HepG2 (cell line): Measurements from ENCODE around the gene CFAP90. TPM values are rescaled to one million over a fixed set of nuclear protein-coding genes. Genes with fewer than 3 reads are reported as not detected.

Experiments
- JARID2 ChIP-seq: sonication (generic); formaldehyde crosslinking; IDR thresholded peaks from 2 replicates; pipeline ENCODE4 v1.8.1; 2023; ENCODE audit warnings: missing genetic modification reagents, inconsistent platforms; ENCODE audit not compliant: insufficient replicate concordance
- MBNL3 ChIP-seq: fragments of 250-450 bp; sonication (Bioruptor Pico); conservative IDR thresholded peaks from 2 replicates; pipeline ENCODE4 v1.8.0; 2022; ENCODE audit warnings: mild to moderate bottlenecking, inconsistent platforms
- RBAK ChIP-seq: sonication (generic); formaldehyde crosslinking; IDR thresholded peaks from 2 replicates; pipeline ENCODE4 v1.5.1; 2020; ENCODE audit warnings: mild to moderate bottlenecking, missing genetic modification reagents
- XBP1 ChIP-seq: sonication (generic); formaldehyde crosslinking; IDR thresholded peaks from 2 replicates; pipeline ENCODE4 v1.5.0; 2020; ENCODE audit warnings: missing genetic modification reagents
- ZFP36L2 ChIP-seq: sonication (generic); formaldehyde crosslinking; IDR thresholded peaks from 2 replicates; pipeline ENCODE4 v1.4.0; 2020; ENCODE audit warnings: missing genetic modification reagents
- ZNF20 ChIP-seq: sonication (generic); formaldehyde crosslinking; IDR thresholded peaks from 2 replicates; pipeline ENCODE4 v1.4.0; 2020; ENCODE audit warnings: mild to moderate bottlenecking, moderate library complexity, missing genetic modification reagents
- ZNF331 ChIP-seq: sonication (generic); formaldehyde crosslinking; IDR thresholded peaks from 2 replicates; pipeline ENCODE4 v1.4.0; 2020; ENCODE audit warnings: missing genetic modification reagents
- polyA plus RNA-seq, 8 experiments: library from polyadenylated mRNA; depleted of rRNA in 3 of 8; stranded (reverse) in 7 of 8; unstranded in 1 of 8; fragments of >200 nt; fragmentation: Illumina TruSeq in 4 of 8; extraction: Trizol in 4 of 8; gene quantifications; 2 replicates each; pipeline versions ENCODE4 v1.2.1 to v1.2.3, GENCODE V29; 2011 to 2016; ENCODE audit warnings: low read depth in 4 of 8, missing spikeins in 1 of 8, mixed read lengths in 1 of 8; ENCODE audit not compliant: insufficient read depth in 1 of 8
- total RNA-seq, 5 experiments: library from RNA; depleted of rRNA; stranded (reverse); fragments of >200 nt; fragmentation: Illumina TruSeq; extraction: Trizol; gene quantifications; 2 replicates each; pipeline ENCODE4 v1.2.3, GENCODE V29; 2016; ENCODE audit warnings: low read depth in 1 of 5
- TF ChIP-seq, protein P1 (sequence below): IDR thresholded peaks from 2 replicates; pipeline ENCODE4 v1.6.1; 2016; ENCODE audit warnings: mild to moderate bottlenecking
- TF ChIP-seq, protein P2 (sequence below): sonication (generic); formaldehyde crosslinking; IDR thresholded peaks from 2 replicates; pipeline ENCODE4 v1.4.0; 2020; ENCODE audit warnings: missing genetic modification reagents, borderline replicate concordance
- TF ChIP-seq, protein P3 (sequence below): sonication (generic); formaldehyde crosslinking; IDR thresholded peaks from 2 replicates; pipeline ENCODE4 v1.4.0; 2020; ENCODE audit warnings: missing genetic modification reagents

CFAP90 gene
- total and polyA plus RNA-seq, 2 of the 13 experiments (the other 11 are each of a cell fraction or from before 2014, with no cell fraction given) = 0.11 TPM; not detected in 1

- TF ChIP-seq, protein P1, sequence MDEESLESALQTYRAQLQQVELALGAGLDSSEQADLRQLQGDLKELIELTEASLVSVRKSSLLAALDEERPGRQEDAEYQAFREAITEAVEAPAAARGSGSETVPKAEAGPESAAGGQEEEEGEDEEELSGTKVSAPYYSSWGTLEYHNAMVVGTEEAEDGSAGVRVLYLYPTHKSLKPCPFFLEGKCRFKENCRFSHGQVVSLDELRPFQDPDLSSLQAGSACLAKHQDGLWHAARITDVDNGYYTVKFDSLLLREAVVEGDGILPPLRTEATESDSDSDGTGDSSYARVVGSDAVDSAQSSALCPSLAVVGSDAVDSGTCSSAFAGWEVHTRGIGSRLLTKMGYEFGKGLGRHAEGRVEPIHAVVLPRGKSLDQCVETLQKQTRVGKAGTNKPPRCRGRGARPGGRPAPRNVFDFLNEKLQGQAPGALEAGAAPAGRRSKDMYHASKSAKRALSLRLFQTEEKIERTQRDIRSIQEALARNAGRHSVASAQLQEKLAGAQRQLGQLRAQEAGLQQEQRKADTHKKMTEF (CRISPR knock-in tag) = no peak
- TF ChIP-seq RBAK (CRISPR knock-in tag) (no peak), XBP1 (CRISPR knock-in tag) (no peak), ZNF20 (CRISPR knock-in tag) (no peak), JARID2 (CRISPR knock-in tag) (no peak), MBNL3 (CRISPR knock-in tag) (no peak), ZNF331 (no peak), ZFP36L2 (CRISPR knock-in tag) (no peak)
- TF ChIP-seq, protein P2, sequence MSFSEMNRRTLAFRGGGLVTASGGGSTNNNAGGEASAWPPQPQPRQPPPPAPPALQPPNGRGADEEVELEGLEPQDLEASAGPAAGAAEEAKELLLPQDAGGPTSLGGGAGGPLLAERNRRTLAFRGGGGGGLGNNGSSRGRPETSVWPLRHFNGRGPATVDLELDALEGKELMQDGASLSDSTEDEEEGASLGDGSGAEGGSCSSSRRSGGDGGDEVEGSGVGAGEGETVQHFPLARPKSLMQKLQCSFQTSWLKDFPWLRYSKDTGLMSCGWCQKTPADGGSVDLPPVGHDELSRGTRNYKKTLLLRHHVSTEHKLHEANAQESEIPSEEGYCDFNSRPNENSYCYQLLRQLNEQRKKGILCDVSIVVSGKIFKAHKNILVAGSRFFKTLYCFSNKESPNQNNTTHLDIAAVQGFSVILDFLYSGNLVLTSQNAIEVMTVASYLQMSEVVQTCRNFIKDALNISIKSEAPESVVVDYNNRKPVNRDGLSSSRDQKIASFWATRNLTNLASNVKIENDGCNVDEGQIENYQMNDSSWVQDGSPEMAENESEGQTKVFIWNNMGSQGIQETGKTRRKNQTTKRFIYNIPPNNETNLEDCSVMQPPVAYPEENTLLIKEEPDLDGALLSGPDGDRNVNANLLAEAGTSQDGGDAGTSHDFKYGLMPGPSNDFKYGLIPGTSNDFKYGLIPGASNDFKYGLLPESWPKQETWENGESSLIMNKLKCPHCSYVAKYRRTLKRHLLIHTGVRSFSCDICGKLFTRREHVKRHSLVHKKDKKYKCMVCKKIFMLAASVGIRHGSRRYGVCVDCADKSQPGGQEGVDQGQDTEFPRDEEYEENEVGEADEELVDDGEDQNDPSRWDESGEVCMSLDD (CRISPR knock-in tag) = no peak
- TF ChIP-seq, protein P3, sequence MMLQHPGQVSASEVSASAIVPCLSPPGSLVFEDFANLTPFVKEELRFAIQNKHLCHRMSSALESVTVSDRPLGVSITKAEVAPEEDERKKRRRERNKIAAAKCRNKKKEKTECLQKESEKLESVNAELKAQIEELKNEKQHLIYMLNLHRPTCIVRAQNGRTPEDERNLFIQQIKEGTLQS (CRISPR knock-in tag) = no peak
Observed at GRCh38 chr5:7848296-7848695, 2.6 kb downstream of the CFAP90 start (continued).
